Fibroblast of mammary gland (primary cell): ENCODE measurements around the gene VTI1A.

Experiments
- DNase-seq: peaks from one replicate; pipeline ENCODE4 v3.0.0-alpha.2; 2010; ENCODE audit warnings: low read depth
- H3K4me3 ChIP-seq: 2 replicates; pipeline ENCODE4 v1.5.1; 2011; ENCODE audit warnings: low read depth, mild to moderate bottlenecking, low read length, moderate library complexity; ENCODE audit not compliant: control insufficient read depth
- CTCF ChIP-seq: conservative IDR thresholded peaks from 2 replicates; pipeline ENCODE4 v1.5.1; 2011; ENCODE audit warnings: low read depth, low read length, inconsistent platforms; ENCODE audit not compliant: control insufficient read depth, insufficient read depth

Gene VTI1A

DNA sequence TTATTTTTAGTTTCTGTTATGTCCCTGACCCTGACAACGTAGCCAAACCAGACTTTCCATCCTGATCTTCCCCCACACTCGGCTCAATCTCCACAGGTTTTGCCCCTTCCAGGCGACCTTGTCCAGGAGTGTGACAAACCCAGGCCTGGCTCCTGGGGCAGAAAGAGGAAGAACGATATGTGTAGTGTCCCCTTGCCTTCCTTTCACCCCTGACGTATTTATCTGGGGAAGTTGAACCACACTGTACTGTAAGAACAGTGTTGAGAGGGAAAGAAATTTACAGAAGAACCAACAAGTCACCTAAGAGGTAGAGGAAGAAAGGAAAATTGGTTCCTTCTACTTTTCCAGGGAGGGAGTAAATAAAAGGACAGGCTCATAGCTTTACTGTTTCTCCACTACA, 158.0 kb downstream of the VTI1A start:
- no peak for TF ChIP-seq CTCF
- DNase-seq, result no peak
- no peak overlapping the region for H3K4me3 ChIP-seq

DNA sequence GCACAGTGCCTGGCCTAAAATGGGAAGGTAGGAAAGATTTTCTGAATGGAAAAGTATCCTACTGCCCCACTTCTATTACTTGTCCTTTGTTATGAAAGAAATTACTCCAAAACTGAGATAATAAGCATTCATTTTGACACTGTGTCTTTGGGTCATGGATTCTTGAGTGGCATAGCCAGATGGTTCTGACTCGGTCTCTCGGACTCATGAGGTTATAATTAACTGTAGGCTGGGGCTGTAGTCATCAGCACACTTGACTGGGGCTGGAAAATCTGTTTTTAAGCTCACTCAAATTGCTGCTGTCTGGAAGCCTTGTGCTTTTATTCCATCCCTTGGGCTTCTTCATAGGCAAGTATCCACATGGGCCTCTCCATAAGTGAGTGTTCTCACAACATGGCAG, 160.5 kb downstream of the VTI1A start:
- TF ChIP-seq CTCF, result no peak

DNA sequence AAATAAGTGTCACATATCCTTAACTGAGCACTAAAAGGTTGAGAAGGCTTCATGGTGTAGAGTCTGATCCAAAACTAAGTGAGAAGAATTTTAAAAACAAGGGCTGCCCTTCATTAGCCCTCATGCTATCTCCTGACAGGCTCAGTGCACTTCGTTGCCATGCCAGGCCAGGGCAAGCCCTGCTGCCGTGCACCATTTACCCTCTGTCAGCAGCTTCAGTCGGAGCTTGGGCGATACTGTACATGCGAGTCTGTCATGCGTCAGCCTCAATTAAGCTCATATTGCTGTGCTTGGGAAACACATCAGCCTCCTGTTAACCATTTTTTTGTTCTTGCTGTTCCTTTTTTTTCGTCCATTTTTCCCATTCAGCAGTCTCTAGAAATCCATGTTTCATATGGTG, 166.6 kb downstream of the VTI1A start:
- no peak for DNase-seq
- TF ChIP-seq CTCF, result no peak
- no peak overlapping the region for H3K4me3 ChIP-seq

More for the DNA sequence above, 160.5 kb downstream of the VTI1A start:
- no peak overlapping the region for H3K4me3 ChIP-seq
- DNase-seq, result no peak

DNA sequence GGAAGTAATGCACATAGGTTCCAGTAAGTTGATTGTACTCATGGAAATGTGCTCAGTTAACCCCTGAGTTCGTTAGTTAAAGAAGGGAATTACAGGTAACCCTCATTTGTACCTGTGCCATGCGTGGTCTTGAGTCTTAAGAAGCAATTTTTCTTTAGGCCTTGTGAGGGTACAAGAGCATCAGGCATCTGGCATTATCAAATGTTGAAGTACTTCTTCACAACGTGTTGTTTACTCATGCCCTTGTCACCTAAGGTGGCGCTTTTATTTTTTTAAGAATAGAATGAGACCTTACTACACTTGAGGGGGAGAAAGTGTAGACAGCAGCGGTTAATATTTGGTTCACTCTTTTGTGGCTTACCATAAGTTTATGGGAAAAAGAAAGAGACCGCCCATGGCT, 167.1 kb downstream of the VTI1A start:
- no peak for DNase-seq
- TF ChIP-seq CTCF, result no peak
- H3K4me3 ChIP-seq, result no peak overlapping the region

DNA sequence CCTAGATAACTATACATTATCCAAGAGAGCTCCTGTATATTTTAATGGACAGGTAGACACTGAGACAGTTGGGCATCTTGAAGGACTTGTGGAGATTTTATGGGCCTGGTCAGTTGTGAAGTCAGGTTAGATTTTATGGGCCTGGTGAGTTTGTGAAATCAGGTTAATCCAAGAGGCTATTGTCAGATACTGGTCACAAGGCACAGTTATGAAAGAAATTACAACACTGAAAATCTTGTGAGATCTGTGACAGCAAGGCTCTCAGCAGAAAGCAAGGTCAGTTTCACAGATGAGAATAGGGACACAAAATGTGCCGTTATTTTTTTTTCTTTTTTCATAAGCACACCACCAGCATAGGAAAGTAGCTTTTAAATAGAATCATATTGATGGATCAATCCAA, 167.6 kb downstream of the VTI1A start:
- H3K4me3 ChIP-seq, result no peak overlapping the region
- no peak for DNase-seq
- no peak for TF ChIP-seq CTCF

DNA sequence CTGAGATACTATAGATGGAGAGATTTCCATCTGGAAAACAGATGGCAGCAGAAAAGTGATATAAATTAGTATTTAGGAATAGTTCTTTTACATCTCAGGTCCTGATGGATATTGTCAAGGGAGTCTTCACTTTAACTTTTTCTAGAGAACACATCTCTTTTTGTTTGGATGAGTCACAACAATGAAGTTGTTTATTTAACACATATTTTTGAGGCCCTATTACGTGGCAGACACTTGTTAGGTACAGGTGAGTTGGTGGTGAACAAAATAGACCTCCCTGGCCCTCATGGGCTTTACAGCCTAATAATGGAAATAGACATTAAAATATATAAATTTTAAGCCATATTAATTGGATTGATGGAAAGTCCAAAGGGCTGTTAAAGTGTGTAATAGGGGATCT, 168.3 kb downstream of the VTI1A start:
- no peak for TF ChIP-seq CTCF
- DNase-seq, result no peak
- H3K4me3 ChIP-seq, result no peak overlapping the region

DNA sequence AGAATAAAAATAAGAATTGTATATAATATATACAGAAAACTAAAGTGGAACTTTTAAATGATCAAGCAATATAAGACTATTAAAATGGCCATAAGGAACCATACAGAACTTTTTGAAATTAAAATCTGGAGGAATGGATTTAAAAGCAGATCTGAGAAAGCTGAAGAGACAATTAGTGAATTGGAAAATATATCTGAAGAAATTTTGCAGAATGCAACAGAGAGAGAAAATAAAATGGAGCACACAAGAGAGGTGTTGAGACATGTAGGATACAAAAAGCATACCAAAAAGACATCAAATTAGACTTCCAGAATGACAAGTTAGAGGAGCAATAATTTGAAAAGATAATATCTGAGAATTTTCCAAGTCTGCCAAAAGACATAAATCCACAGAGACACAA, 169.6 kb downstream of the VTI1A start:
- DNase-seq, result no peak

More for the DNA sequence above, 169.6 kb downstream of the VTI1A start:
- no peak for TF ChIP-seq CTCF
- H3K4me3 ChIP-seq, result no peak overlapping the region
